ENCODE measurements around the gene KIF6. TPM values are rescaled to one million over a fixed set of nuclear protein-coding genes. Genes with fewer than 3 reads are reported as not detected.

The KIF6 gene
- total and polyA plus RNA-seq, 2 donors (not counting 1 experiment from before 2014, with no cell fraction given): not detected

GRCh38 chr6:39393075-39393474 lies 332.1 kb downstream of the KIF6 start:
- H3K4me1 ChIP-seq (ENCODE audit: control insufficient read depth in 2 of 2, insufficient read depth in 2 of 2, low read length in 2 of 2): peaks cover 0 to 7% of the 10 kb centered on the region in 2 donors
- H3K27ac ChIP-seq (ENCODE audit: low read length in 2 of 2): no peak overlapping the region
- no peaks in the 10 kb centered on the region for H3K79me2 ChIP-seq (ENCODE audit: control insufficient read depth, insufficient read depth, low read length)
- no peak overlapping the region for H3K4me3 ChIP-seq (ENCODE audit: control extremely low read depth in 1 of 5, extremely low read depth in 1 of 5, insufficient read depth in 1 of 5, low read depth in 2 of 5, low read length in 4 of 5)
- no peaks in the 10 kb centered on the region for H4K20me1 ChIP-seq (ENCODE audit: control insufficient read depth, insufficient read depth, low read length, poor library complexity, severe bottlenecking)
- no peak for TF ChIP-seq EZH2 (IDR thresholded peaks at IDR 0.05; ENCODE audit: borderline replicate concordance, insufficient read depth, low read depth, low read length, poor library complexity, severe bottlenecking)
- TF ChIP-seq, protein P1, sequence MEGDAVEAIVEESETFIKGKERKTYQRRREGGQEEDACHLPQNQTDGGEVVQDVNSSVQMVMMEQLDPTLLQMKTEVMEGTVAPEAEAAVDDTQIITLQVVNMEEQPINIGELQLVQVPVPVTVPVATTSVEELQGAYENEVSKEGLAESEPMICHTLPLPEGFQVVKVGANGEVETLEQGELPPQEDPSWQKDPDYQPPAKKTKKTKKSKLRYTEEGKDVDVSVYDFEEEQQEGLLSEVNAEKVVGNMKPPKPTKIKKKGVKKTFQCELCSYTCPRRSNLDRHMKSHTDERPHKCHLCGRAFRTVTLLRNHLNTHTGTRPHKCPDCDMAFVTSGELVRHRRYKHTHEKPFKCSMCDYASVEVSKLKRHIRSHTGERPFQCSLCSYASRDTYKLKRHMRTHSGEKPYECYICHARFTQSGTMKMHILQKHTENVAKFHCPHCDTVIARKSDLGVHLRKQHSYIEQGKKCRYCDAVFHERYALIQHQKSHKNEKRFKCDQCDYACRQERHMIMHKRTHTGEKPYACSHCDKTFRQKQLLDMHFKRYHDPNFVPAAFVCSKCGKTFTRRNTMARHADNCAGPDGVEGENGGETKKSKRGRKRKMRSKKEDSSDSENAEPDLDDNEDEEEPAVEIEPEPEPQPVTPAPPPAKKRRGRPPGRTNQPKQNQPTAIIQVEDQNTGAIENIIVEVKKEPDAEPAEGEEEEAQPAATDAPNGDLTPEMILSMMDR (IDR thresholded peaks at IDR 0.05): no peak
- H3K27me3 ChIP-seq (replicated peaks in 1 of 4; ENCODE audit: control extremely low read depth in 1 of 4, control insufficient read depth in 3 of 4, insufficient read depth in 4 of 4, low read length in 3 of 4): no peaks in the 10 kb centered on the region
- no peaks in the 10 kb centered on the region for H3K27me3 Mint-ChIP-seq
- no peaks in the 10 kb centered on the region for H3K36me3 ChIP-seq (replicated peaks in 1 of 2; ENCODE audit: control extremely low read depth in 1 of 2, control insufficient read depth in 1 of 2, extremely low read depth in 1 of 2, insufficient read depth in 2 of 2, low read length in 1 of 2)
- intact Hi-C loops (cut with micrococcal nuclease): no loop called here
- WGBS (ENCODE audit: insufficient coverage): no CpG with 5 or more reads among the region's 5 CpGs
- no peak overlapping the region for H3K4me2 ChIP-seq (replicated peaks; ENCODE audit: low read depth, low read length, poor library complexity, severe bottlenecking)
- no peak overlapping the region for H3K9ac ChIP-seq (ENCODE audit: low read length)
- H2AFZ ChIP-seq (ENCODE audit: insufficient read depth, low read depth, low read length, poor library complexity, severe bottlenecking): no peak overlapping the region
- H3K27ac Mint-ChIP-seq: no peak overlapping the region
- ATAC-seq (ENCODE audit: low read depth): no peak
- ChIA-PET POLR2A (no interaction called here), CTCF (no interaction called here)
- H3K4me1 Mint-ChIP-seq: peaks cover 10% of the 10 kb centered on the region
- H3K9me3 ChIP-seq (ENCODE audit: control extremely low read depth in 1 of 3, control insufficient read depth in 2 of 3, insufficient read depth in 1 of 3, low read length in 2 of 3): no peaks in the 10 kb centered on the region
- H3K9me3 Mint-ChIP-seq (ENCODE audit: insufficient read depth): no peaks in the 10 kb centered on the region
- H3K4me3 Mint-ChIP-seq: no peak overlapping the region
- DNase-seq: no peak

DNA sequence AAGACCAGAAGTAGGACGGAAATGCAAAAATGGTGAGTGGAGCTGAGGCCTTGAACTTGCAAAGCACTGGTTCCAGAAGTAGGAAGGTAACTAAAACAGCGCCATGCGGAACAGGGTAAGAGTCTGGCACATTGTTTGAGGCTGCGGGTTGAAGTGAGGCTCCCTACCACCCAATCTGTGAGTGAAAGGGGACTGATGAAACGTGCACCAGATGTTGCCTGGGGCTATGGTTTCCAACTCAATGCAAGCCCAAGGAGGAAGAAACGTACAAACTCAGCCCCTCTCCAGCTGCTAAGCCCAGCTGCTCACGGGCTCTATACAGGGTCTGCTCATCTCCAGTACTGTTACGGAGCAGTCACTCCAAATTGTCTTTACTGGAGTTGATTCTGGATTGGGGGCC lies 334.0 kb downstream of the KIF6 start:
- WGBS (ENCODE audit: insufficient coverage): 93% methylated on average over 4 of the region's 8 CpGs
- Histone ChIP-seq H3K4me2 (replicated peaks; ENCODE audit: low read depth, low read length, poor library complexity, severe bottlenecking) (no peak overlapping the region), H3K4me1 (ENCODE audit: control insufficient read depth in 2 of 2, insufficient read depth in 2 of 2, low read length in 2 of 2) (peaks cover 0 to 7% of the 10 kb centered on the region in 2 donors)

More for the DNA sequence above, 334.0 kb downstream of the KIF6 start:
- Histone ChIP-seq H3K9me3 (ENCODE audit: control extremely low read depth in 1 of 3, control insufficient read depth in 2 of 3, insufficient read depth in 1 of 3, low read length in 2 of 3) (no peaks in the 10 kb centered on the region), H3K4me3 (ENCODE audit: control extremely low read depth in 1 of 5, extremely low read depth in 1 of 5, insufficient read depth in 1 of 5, low read depth in 2 of 5, low read length in 4 of 5) (no peak overlapping the region), H3K9ac (ENCODE audit: low read length) (no peak overlapping the region), H4K20me1 (ENCODE audit: control insufficient read depth, insufficient read depth, low read length, poor library complexity, severe bottlenecking) (no peaks in the 10 kb centered on the region), H3K36me3 (replicated peaks in 1 of 2; ENCODE audit: control extremely low read depth in 1 of 2, control insufficient read depth in 1 of 2, extremely low read depth in 1 of 2, insufficient read depth in 2 of 2, low read length in 1 of 2) (no peaks in the 10 kb centered on the region), H2AFZ (ENCODE audit: insufficient read depth, low read depth, low read length, poor library complexity, severe bottlenecking) (no peak overlapping the region), H3K27me3 (replicated peaks in 1 of 4; ENCODE audit: control extremely low read depth in 1 of 4, control insufficient read depth in 3 of 4, insufficient read depth in 4 of 4, low read length in 3 of 4) (no peaks in the 10 kb centered on the region), H3K27ac (ENCODE audit: low read length in 2 of 2) (no peak overlapping the region), H3K79me2 (ENCODE audit: control insufficient read depth, insufficient read depth, low read length) (no peaks in the 10 kb centered on the region)
- H3K9me3 Mint-ChIP-seq (ENCODE audit: insufficient read depth): no peaks in the 10 kb centered on the region
- H3K27ac Mint-ChIP-seq: no peak overlapping the region
- ATAC-seq (ENCODE audit: low read depth) (no peak), DNase-seq (no peak)
- TF ChIP-seq, protein P1 (IDR thresholded peaks at IDR 0.05): no peak
- TF ChIP-seq EZH2 (IDR thresholded peaks at IDR 0.05; ENCODE audit: borderline replicate concordance, insufficient read depth, low read depth, low read length, poor library complexity, severe bottlenecking): no peak
- peaks cover 8% of the 10 kb centered on the region for H3K27me3 Mint-ChIP-seq
- ChIA-PET CTCF (no interaction called here), POLR2A (no interaction called here)
- H3K4me1 Mint-ChIP-seq: peaks cover 10% of the 10 kb centered on the region
- no peak overlapping the region for H3K4me3 Mint-ChIP-seq
- intact Hi-C loops (cut with micrococcal nuclease): no loop called here

All from B cell (primary cell).